Caco-2 (cell line): ENCODE measurements around the gene MRI1. TPM values are rescaled to one million over a fixed set of nuclear protein-coding genes. Genes with fewer than 3 reads are reported as not detected.

ENCODE experiments used
- BruUV-seq: library from RNA; stranded (reverse); fragments of 400-500 nt; replicated peaks from 2 replicates; lab custom pipeline; 2021; lab: Mats Ljungman, UMichigan
- CTCF ChIA-PET: fragments of 300-600 bp; sonication (Branson Sonifier 250); formaldehyde crosslinking; loops from one replicate; lab custom pipeline; 2022; ENCODE audit warnings: antibody characterized with exemption; lab: Charles Lee
- POLR2A ChIA-PET: fragments of 300-600 bp; sonication (Branson Sonifier 250); formaldehyde crosslinking; loops from one replicate; lab custom pipeline; 2022; ENCODE audit warnings: antibody characterized with exemption; lab: Charles Lee
- DNase-seq, 2 experiments: peaks; one replicate each; pipeline versions ENCODE4 v3.0.0 to v3.0.0-alpha.2; 2020 to 2022
- H3K27me3 ChIP-seq: replicated peaks from 2 replicates; pipeline ENCODE4 v1.6.0; 2011; ENCODE audit warnings: low read length; ENCODE audit not compliant: control insufficient read depth, insufficient read depth
- H3K36me3 ChIP-seq: 2 replicates; pipeline ENCODE4 v1.5.1; 2011; ENCODE audit warnings: low read length; ENCODE audit not compliant: control insufficient read depth, insufficient read depth
- H3K4me1 ChIP-seq: fragments of 250-450 bp; sonication (Bioruptor Pico); 2 replicates; pipeline ENCODE4 v1.5.1; 2020; ENCODE audit warnings: mild to moderate bottlenecking
- H3K4me3 ChIP-seq: 2 replicates; pipeline ENCODE4 v1.5.1; 2011; ENCODE audit warnings: low read depth, mild to moderate bottlenecking, control low read depth, low read length
- H3K9me3 ChIP-seq: fragments of 250-450 bp; sonication (Bioruptor Pico); 2 replicates; pipeline ENCODE4 v1.5.1; 2020; ENCODE audit warnings: mild to moderate bottlenecking, moderate library complexity
- H3K27ac Mint-ChIP-seq: one replicate; pipeline ENCODE4 v1.8.0; 2022; ENCODE audit warnings: mixed read lengths; ENCODE audit not compliant: unreplicated experiment
- H3K27me3 Mint-ChIP-seq: one replicate; pipeline ENCODE4 v1.8.0; 2022; ENCODE audit warnings: mixed read lengths; ENCODE audit not compliant: insufficient read depth, unreplicated experiment
- H3K36me3 Mint-ChIP-seq: one replicate; pipeline ENCODE4 v1.8.0; 2022; ENCODE audit warnings: mild to moderate bottlenecking, mixed read lengths; ENCODE audit not compliant: insufficient read depth, unreplicated experiment
- H3K4me1 Mint-ChIP-seq: one replicate; pipeline ENCODE4 v1.8.0; 2022; ENCODE audit warnings: low read depth, mixed read lengths; ENCODE audit not compliant: unreplicated experiment
- H3K4me3 Mint-ChIP-seq: one replicate; pipeline ENCODE4 v1.8.0; 2022; ENCODE audit warnings: mild to moderate bottlenecking, moderate library complexity, mixed read lengths; ENCODE audit not compliant: unreplicated experiment
- H3K9me3 Mint-ChIP-seq: one replicate; pipeline ENCODE4 v1.8.0; 2022; ENCODE audit warnings: mixed read lengths; ENCODE audit not compliant: unreplicated experiment
- intact Hi-C: fragments of 100-400 bp; cut with micrococcal nuclease; formaldehyde crosslinking; loops from one replicate; pipeline ENCODE4 v1.10.0; 2022; ENCODE audit not compliant: unreplicated experiment
- total RNA-seq: library from RNA; stranded (reverse); gene quantifications from 2 replicates; pipeline ENCODE4 v1.2.3, GENCODE V29; 2022
- TF ChIP-seq, protein P1 (sequence below), 2 experiments: fragments of 200-600 bp in 1 of 2; IDR thresholded peaks; 1 replicate in 1 of 2; 2 replicates in 1 of 2; pipeline versions ENCODE4 v1.5.1 to v1.8.0; 2011 to 2022; ENCODE audit warnings: antibody characterized with exemption in 1 of 2, control low read depth in 1 of 2, inconsistent platforms in 1 of 2, low read depth in 1 of 2, low read length in 1 of 2, mild to moderate bottlenecking in 1 of 2, moderate library complexity in 1 of 2; ENCODE audit not compliant: insufficient read depth in 1 of 2, severe bottlenecking in 1 of 2, unreplicated experiment in 1 of 2

The MRI1 gene
- total RNA-seq, 1 experiment from 2014 or later: 25.7 TPM

DNA sequence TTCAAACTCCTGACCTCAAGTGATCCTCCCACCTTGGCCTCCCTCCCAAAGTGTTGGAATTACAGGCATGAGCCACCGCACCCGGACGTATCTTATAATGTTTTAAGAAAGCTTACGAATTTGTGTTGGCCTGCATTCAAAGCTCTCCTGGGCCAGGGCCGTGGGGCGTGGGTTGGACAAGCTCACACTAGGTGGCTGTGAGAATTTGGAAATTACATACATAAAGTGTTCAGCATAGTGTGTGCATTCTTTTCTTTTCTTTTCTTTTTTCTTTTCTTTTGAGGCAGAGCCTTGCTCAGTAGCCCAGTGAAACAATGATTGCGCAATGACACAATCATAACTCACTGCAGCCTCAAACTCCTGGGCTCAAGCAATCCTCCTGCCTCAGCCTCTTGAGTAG is 33.5 kb downstream of the MRI1 start:
- Mint-ChIP-seq H3K36me3 (peaks cover 12% of the 10 kb centered on the region), H3K27ac (no peak overlapping the region), H3K9me3 (no peaks in the 10 kb centered on the region), H3K4me3 (no peak overlapping the region), H3K4me1 (peaks cover 15% of the 10 kb centered on the region), H3K27me3 (no peaks in the 10 kb centered on the region)
- Histone ChIP-seq H3K4me3 (no peak overlapping the region), H3K27me3 (no peaks in the 10 kb centered on the region), H3K36me3 (no peaks in the 10 kb centered on the region), H3K4me1 (no peaks in the 10 kb centered on the region), H3K9me3 (no peaks in the 10 kb centered on the region)
- ChIA-PET POLR2A (no interaction called here), CTCF (interaction anchor here (0.6 to 1.1 kb wide), 2 partner anchors 46 to 64 kb away, joined by 3 to 5 read pairs; no protein-coding TSS in a partner anchor)
- no TSS peak for BruUV-seq
- intact Hi-C loops: loop anchor here (10.0 kb wide), 1 partner anchor 47 kb away; no protein-coding TSS in a partner anchor
- DNase-seq: no peak
- TF ChIP-seq, protein P1, sequence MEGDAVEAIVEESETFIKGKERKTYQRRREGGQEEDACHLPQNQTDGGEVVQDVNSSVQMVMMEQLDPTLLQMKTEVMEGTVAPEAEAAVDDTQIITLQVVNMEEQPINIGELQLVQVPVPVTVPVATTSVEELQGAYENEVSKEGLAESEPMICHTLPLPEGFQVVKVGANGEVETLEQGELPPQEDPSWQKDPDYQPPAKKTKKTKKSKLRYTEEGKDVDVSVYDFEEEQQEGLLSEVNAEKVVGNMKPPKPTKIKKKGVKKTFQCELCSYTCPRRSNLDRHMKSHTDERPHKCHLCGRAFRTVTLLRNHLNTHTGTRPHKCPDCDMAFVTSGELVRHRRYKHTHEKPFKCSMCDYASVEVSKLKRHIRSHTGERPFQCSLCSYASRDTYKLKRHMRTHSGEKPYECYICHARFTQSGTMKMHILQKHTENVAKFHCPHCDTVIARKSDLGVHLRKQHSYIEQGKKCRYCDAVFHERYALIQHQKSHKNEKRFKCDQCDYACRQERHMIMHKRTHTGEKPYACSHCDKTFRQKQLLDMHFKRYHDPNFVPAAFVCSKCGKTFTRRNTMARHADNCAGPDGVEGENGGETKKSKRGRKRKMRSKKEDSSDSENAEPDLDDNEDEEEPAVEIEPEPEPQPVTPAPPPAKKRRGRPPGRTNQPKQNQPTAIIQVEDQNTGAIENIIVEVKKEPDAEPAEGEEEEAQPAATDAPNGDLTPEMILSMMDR (IDR thresholded peaks at IDR 0.05; ENCODE audit: insufficient read depth in 1 of 2, low read depth in 1 of 2, low read length in 1 of 2, severe bottlenecking in 1 of 2, unreplicated experiment in 1 of 2): no peak

DNA sequence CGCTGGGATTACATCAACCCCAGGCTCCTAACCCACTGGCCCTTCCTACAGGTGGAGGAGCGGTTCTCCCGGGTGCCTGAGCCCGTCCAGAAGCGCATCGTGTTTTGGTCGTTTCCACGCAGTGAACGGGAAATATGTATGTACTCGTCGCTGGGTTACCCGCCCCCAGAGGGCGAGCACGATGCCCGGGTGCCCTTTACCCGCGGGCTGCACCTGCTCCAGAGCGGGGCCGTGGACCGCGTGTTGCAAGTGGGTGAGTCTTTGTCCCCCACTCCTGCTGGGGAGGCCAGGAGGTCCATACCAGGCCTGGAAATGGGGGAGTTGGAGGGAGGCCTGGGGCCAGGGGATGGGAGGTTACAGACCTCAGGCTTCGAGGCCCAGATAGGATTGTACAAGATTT is 35.3 kb downstream of the MRI1 start:
- Histone ChIP-seq H3K27me3 (no peaks in the 10 kb centered on the region), H3K4me1 (peaks cover 11% of the 10 kb centered on the region), H3K9me3 (no peaks in the 10 kb centered on the region), H3K36me3 (no peaks in the 10 kb centered on the region), H3K4me3 (no peak overlapping the region)
- intact Hi-C loops: loop anchor here (10.0 kb wide), 1 partner anchor 45 kb away; no protein-coding TSS in a partner anchor
- peaks cover 12% of the 10 kb centered on the region for H3K36me3 Mint-ChIP-seq
- H3K4me1 Mint-ChIP-seq: peaks cover 15% of the 10 kb centered on the region
- no peaks in the 10 kb centered on the region for H3K9me3 Mint-ChIP-seq
- TF ChIP-seq, protein P1 (IDR thresholded peaks at IDR 0.05; ENCODE audit: insufficient read depth in 1 of 2, low read depth in 1 of 2, low read length in 1 of 2, severe bottlenecking in 1 of 2, unreplicated experiment in 1 of 2): no peak
- H3K4me3 Mint-ChIP-seq: no peak overlapping the region
- H3K27me3 Mint-ChIP-seq: no peaks in the 10 kb centered on the region
- ChIA-PET CTCF (no interaction called here), POLR2A (no interaction called here)
- DNase-seq: no peak
- no TSS peak for BruUV-seq
- H3K27ac Mint-ChIP-seq: no peak overlapping the region

DNA sequence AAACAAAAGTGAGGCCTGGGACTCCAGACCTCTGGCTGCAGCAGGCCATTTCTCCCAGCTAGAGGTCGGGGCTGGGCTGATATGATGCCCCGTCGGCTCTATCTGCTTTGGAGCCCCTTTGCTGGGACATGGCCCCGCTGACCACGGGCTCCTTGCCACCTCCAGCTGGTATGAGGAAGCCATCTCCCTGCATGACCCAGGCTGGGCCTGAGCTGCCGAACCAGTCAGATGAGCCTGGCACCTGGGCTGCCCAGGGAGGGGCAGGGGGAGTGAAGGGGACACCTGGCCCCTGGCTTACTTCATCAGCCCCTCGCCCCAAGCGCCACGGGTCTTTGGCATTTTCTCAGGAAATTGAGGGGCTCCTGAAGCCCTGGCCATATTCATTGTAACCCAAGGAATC is 38.7 kb downstream of the MRI1 start:
- CTCF ChIA-PET: no interaction called here
- intact Hi-C loops: no loop called here
- Mint-ChIP-seq H3K4me1 (peaks cover 6% of the 10 kb centered on the region), H3K27ac (no peak overlapping the region), H3K27me3 (no peaks in the 10 kb centered on the region), H3K36me3 (no peaks in the 10 kb centered on the region), H3K9me3 (no peaks in the 10 kb centered on the region), H3K4me3 (no peak overlapping the region)
- Histone ChIP-seq H3K4me1 (peaks cover 11% of the 10 kb centered on the region), H3K9me3 (no peaks in the 10 kb centered on the region), H3K4me3 (no peak overlapping the region), H3K36me3 (no peaks in the 10 kb centered on the region), H3K27me3 (no peaks in the 10 kb centered on the region)
- no TSS peak for BruUV-seq
- POLR2A ChIA-PET: no interaction called here
- TF ChIP-seq, protein P1 (IDR thresholded peaks at IDR 0.05; ENCODE audit: insufficient read depth in 1 of 2, low read depth in 1 of 2, low read length in 1 of 2, severe bottlenecking in 1 of 2, unreplicated experiment in 1 of 2): no peak
- no peak for DNase-seq
